Measurements from ENCODE around the gene AQP7. TPM values are rescaled to one million over a fixed set of nuclear protein-coding genes. Genes with fewer than 3 reads are reported as not detected.
"Not testable (repeated sequence)": the region's sequence is repeated elsewhere in the genome, so short reads cannot be mapped to it uniquely, and the experiment has no call there.

AQP7 gene
- total RNA-seq, 1 experiment from 2014 or later, result not detected

DNA sequence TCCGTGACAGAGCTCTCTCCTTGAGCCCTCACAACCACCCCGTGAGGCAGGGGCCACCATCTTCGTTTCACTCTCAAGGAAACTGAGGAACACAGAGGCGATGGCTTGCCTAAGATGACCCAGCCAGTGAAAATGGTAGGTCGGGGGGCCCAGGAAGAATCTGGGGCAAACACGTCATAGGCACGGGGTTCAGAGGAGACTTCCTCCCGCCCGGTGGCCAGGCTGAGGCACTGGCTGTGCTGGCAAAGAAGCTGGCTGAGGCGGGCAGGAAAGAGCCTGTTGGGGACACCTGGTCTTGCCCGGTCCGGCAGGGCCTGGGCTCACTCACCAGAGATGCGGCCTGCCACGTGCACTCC, 15.7 kb downstream of the AQP7 start:
- not testable (repeated sequence) for H4K20me1 ChIP-seq (ENCODE audit: insufficient read depth, low read depth, low read length); H3K27me3 ChIP-seq (ENCODE audit: low read length); H3K4me3 ChIP-seq (ENCODE audit: low read length); DNase-seq; H3K9me2 ChIP-seq (replicated peaks; ENCODE audit: insufficient read depth, low read length); H3K4me1 ChIP-seq (ENCODE audit: low read length); H3K9ac ChIP-seq (ENCODE audit: low read length); H3K27ac ChIP-seq (ENCODE audit: low read length); H2AFZ ChIP-seq (ENCODE audit: low read length); H3K79me2 ChIP-seq (ENCODE audit: low read length); H3K4me2 ChIP-seq (ENCODE audit: low read depth, low read length, poor library complexity, severe bottlenecking); H3K36me3 ChIP-seq (ENCODE audit: insufficient read depth, low read length); H3K9me3 ChIP-seq (ENCODE audit: low read length)

- not testable (repeated sequence) for H3K36me3 ChIP-seq (ENCODE audit: insufficient read depth, low read length); H3K79me2 ChIP-seq (ENCODE audit: low read length); DNase-seq; H3K4me2 ChIP-seq (ENCODE audit: low read depth, low read length, poor library complexity, severe bottlenecking); H3K9ac ChIP-seq (ENCODE audit: low read length); H3K9me2 ChIP-seq (replicated peaks; ENCODE audit: insufficient read depth, low read length); H2AFZ ChIP-seq (ENCODE audit: low read length); H4K20me1 ChIP-seq (ENCODE audit: insufficient read depth, low read depth, low read length); H3K27ac ChIP-seq (ENCODE audit: low read length); H3K27me3 ChIP-seq (ENCODE audit: low read length); H3K9me3 ChIP-seq (ENCODE audit: low read length); H3K4me1 ChIP-seq (ENCODE audit: low read length); H3K4me3 ChIP-seq (ENCODE audit: low read length)
Measured at GRCh38 chr9:33385979-33386640, 16.3 kb downstream of the AQP7 start.

- H3K27ac ChIP-seq (ENCODE audit: low read length); H3K79me2 ChIP-seq (ENCODE audit: low read length); H3K4me3 ChIP-seq (ENCODE audit: low read length); H3K27me3 ChIP-seq (ENCODE audit: low read length); H3K4me1 ChIP-seq (ENCODE audit: low read length); H2AFZ ChIP-seq (ENCODE audit: low read length); H3K36me3 ChIP-seq (ENCODE audit: insufficient read depth, low read length); H4K20me1 ChIP-seq (ENCODE audit: insufficient read depth, low read depth, low read length); H3K9me3 ChIP-seq (ENCODE audit: low read length); DNase-seq; H3K9me2 ChIP-seq (replicated peaks; ENCODE audit: insufficient read depth, low read length); H3K9ac ChIP-seq (ENCODE audit: low read length); H3K4me2 ChIP-seq (ENCODE audit: low read depth, low read length, poor library complexity, severe bottlenecking): not testable (repeated sequence)
Measured at GRCh38 chr9:33385536-33385935, 16.8 kb downstream of the AQP7 start.

DNA sequence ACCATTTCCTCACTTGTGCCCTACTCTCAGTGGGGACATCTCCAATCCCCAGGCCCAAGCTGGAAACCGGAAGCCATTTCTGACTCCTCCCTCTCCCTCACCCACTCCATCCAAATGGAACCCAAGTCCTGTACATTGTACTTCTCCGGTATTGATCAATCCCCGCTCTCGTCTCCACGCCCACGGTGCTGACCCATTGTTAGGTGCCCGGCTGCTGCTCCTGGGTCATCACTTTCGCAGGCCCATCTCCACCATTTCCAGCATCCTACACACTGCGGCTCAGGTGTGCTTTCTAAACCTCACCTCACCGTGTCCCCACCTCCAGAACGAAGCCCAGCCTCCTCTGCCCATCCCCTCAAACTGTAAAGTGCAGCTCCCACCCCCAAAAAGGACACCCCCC, 19.0 kb downstream of the AQP7 start:
- H3K4me2 ChIP-seq (ENCODE audit: low read depth, low read length, poor library complexity, severe bottlenecking); H3K9ac ChIP-seq (ENCODE audit: low read length); DNase-seq; H3K27ac ChIP-seq (ENCODE audit: low read length); H3K36me3 ChIP-seq (ENCODE audit: insufficient read depth, low read length); H2AFZ ChIP-seq (ENCODE audit: low read length); H3K79me2 ChIP-seq (ENCODE audit: low read length); H3K9me2 ChIP-seq (replicated peaks; ENCODE audit: insufficient read depth, low read length); H3K27me3 ChIP-seq (ENCODE audit: low read length); H3K9me3 ChIP-seq (ENCODE audit: low read length); H3K4me1 ChIP-seq (ENCODE audit: low read length); H4K20me1 ChIP-seq (ENCODE audit: insufficient read depth, low read depth, low read length); H3K4me3 ChIP-seq (ENCODE audit: low read length): not testable (repeated sequence)

DNA sequence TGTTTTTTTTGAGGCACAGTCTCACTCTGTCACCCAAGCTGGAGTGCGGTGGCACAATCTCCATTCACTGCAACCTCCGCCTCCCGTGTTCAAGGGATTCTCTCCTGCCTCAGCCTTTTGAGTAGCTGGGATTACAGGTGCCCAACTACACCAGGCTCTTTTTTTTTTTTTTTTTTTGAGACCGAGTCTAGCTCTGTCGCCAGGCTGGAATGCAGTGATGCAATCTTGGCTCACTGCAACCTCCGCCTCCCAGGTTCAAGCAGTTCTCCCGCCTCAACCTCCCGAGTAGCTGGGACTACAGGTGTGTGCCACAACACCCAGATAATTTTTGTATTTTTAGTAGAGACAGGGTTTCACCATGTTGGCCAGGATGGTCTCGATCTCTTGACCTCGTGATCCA, 20.0 kb downstream of the AQP7 start:
- H2AFZ ChIP-seq (ENCODE audit: low read length); H3K79me2 ChIP-seq (ENCODE audit: low read length); H3K4me3 ChIP-seq (ENCODE audit: low read length); H3K9me3 ChIP-seq (ENCODE audit: low read length); H3K36me3 ChIP-seq (ENCODE audit: insufficient read depth, low read length); H3K9ac ChIP-seq (ENCODE audit: low read length); H3K27ac ChIP-seq (ENCODE audit: low read length); H3K27me3 ChIP-seq (ENCODE audit: low read length); H3K9me2 ChIP-seq (replicated peaks; ENCODE audit: insufficient read depth, low read length); H3K4me2 ChIP-seq (ENCODE audit: low read depth, low read length, poor library complexity, severe bottlenecking); H3K4me1 ChIP-seq (ENCODE audit: low read length); H4K20me1 ChIP-seq (ENCODE audit: insufficient read depth, low read depth, low read length); DNase-seq: not testable (repeated sequence)

DNA sequence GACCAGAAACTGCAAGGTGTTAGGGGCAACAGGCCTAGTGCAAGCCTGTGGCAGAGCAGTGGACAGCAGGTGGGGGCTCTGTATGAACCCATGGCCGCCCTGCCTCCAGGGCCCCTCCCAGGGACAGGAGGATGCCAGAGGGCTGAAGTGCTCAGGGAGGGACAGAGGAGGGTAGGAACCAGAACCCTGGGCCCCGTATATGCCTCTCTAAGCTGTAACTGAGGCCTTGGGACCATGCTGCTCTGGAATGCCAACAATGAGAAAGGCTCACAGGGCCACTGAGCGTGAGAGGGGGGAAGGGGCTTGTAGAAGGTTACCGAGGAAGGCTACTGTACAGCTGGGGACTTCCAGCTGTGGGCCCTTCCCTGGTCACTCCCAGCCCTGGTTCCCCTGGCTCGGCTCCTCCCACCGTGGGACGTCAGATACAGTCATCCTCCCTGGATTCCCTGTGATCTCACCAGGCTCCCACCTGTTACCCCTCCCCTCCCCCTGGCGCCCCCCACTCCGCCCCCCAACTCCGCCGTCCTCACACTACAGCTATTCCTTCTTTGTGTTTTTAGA, 21.1 kb downstream of the AQP7 start:
- Histone ChIP-seq H4K20me1 (ENCODE audit: insufficient read depth, low read depth, low read length) (no peaks in the 10 kb centered on the region), H3K9me3 (ENCODE audit: low read length) (no peaks in the 10 kb centered on the region), H2AFZ (ENCODE audit: low read length) (no peak overlapping the region), H3K9me2 (replicated peaks; ENCODE audit: insufficient read depth, low read length) (no peaks in the 10 kb centered on the region), H3K27ac (ENCODE audit: low read length) (no peak overlapping the region), H3K4me1 (ENCODE audit: low read length) (no peaks in the 10 kb centered on the region), H3K4me3 (ENCODE audit: low read length) (no peak overlapping the region), H3K36me3 (ENCODE audit: insufficient read depth, low read length) (no peaks in the 10 kb centered on the region), H3K79me2 (ENCODE audit: low read length) (no peaks in the 10 kb centered on the region), H3K27me3 (ENCODE audit: low read length) (no peaks in the 10 kb centered on the region), H3K9ac (ENCODE audit: low read length) (no peak overlapping the region), H3K4me2 (ENCODE audit: low read depth, low read length, poor library complexity, severe bottlenecking) (no peak overlapping the region)
- no peak for DNase-seq

- Histone ChIP-seq H3K9ac (ENCODE audit: low read length) (no peak overlapping the region), H3K4me3 (ENCODE audit: low read length) (no peak overlapping the region), H3K9me2 (replicated peaks; ENCODE audit: insufficient read depth, low read length) (no peaks in the 10 kb centered on the region), H3K27me3 (ENCODE audit: low read length) (no peaks in the 10 kb centered on the region), H3K4me1 (ENCODE audit: low read length) (no peaks in the 10 kb centered on the region), H3K9me3 (ENCODE audit: low read length) (no peaks in the 10 kb centered on the region), H2AFZ (ENCODE audit: low read length) (no peak overlapping the region), H3K4me2 (ENCODE audit: low read depth, low read length, poor library complexity, severe bottlenecking) (no peak overlapping the region), H3K27ac (ENCODE audit: low read length) (no peak overlapping the region), H3K79me2 (ENCODE audit: low read length) (no peaks in the 10 kb centered on the region), H4K20me1 (ENCODE audit: insufficient read depth, low read depth, low read length) (no peaks in the 10 kb centered on the region), H3K36me3 (ENCODE audit: insufficient read depth, low read length) (no peaks in the 10 kb centered on the region)
- DNase-seq, result no peak
Measured at GRCh38 chr9:33380390-33381094, 21.8 kb downstream of the AQP7 start.

DNA sequence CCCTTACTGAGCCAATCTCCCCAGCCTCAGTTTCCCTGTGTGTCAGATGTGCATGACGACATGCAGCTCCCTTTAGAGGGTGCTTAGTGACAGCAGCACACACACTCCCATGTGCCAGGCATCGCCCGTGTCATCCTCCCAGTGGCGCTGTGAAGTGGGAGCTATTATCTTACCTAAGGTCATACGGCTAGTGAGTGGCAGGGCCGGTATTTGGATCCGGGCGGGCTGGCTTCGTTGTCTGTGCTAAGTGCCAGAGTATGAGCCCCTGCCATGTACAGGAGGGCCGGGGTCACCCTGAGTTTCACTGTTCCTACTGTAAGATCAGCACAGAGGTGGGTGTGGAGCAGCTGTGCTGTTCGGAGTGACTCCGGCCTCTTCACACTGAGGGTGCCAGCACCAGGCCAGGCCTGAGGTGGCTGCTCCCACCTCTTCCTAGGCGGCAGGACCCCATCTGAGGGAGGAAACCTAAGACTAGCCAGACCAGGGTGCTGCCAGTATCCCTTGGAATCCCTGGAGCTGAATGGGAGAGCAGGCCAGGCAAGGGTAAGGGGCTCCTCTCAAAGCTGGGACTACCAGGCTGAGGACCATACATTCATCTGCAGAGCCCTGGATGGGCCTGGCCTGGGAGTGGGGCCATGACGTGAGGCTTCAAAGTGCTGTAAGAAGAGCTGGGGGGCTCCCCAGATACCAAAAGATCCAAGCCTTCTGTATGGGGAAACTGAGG, 22.5 kb downstream of the AQP7 start:
- Histone ChIP-seq H4K20me1 (ENCODE audit: insufficient read depth, low read depth, low read length) (no peaks in the 10 kb centered on the region), H3K9me2 (replicated peaks; ENCODE audit: insufficient read depth, low read length) (no peaks in the 10 kb centered on the region), H3K9ac (ENCODE audit: low read length) (no peak overlapping the region), H3K4me1 (ENCODE audit: low read length) (no peaks in the 10 kb centered on the region), H3K4me2 (ENCODE audit: low read depth, low read length, poor library complexity, severe bottlenecking) (no peak overlapping the region), H3K27me3 (ENCODE audit: low read length) (no peaks in the 10 kb centered on the region), H3K9me3 (ENCODE audit: low read length) (no peaks in the 10 kb centered on the region), H3K4me3 (ENCODE audit: low read length) (no peak overlapping the region), H3K36me3 (ENCODE audit: insufficient read depth, low read length) (no peaks in the 10 kb centered on the region), H3K79me2 (ENCODE audit: low read length) (no peaks in the 10 kb centered on the region), H3K27ac (ENCODE audit: low read length) (no peak overlapping the region), H2AFZ (ENCODE audit: low read length) (no peak overlapping the region)
- no peak for DNase-seq

Data from Karpas-422 (cell line).